NB4 (cell line): ENCODE data around the gene GABRG3.

Experiments used
- DNase-seq: peaks from one replicate; pipeline ENCODE4 v3.0.0; 2010; ENCODE audit warnings: low read depth
- H3K4me3 ChIP-seq: one replicate; pipeline ENCODE4 v1.5.1; 2011; ENCODE audit warnings: mild to moderate bottlenecking, low read depth, low read length, moderate library complexity
- CTCF ChIP-seq: IDR thresholded peaks from one replicate; pipeline ENCODE4 v1.5.1; 2012; ENCODE audit warnings: low read depth, low read length
- MAX ChIP-seq: IDR thresholded peaks from 2 replicates; pipeline ENCODE4 v1.6.1; 2011; ENCODE audit warnings: low read depth, low read length
- MYC ChIP-seq: IDR thresholded peaks from 2 replicates; pipeline ENCODE4 v1.6.1; 2011; ENCODE audit warnings: low read depth, low read length
- POLR2A ChIP-seq: IDR thresholded peaks from 2 replicates; pipeline ENCODE4 v1.6.1; 2011; ENCODE audit warnings: mild to moderate bottlenecking; ENCODE audit not compliant: insufficient read length; ENCODE audit errors: extremely low read depth

GABRG3 gene

GRCh38 chr15:27135151-27135550, 164.2 kb downstream of the GABRG3 start:
- DNase-seq: no peak
- no peak for TF ChIP-seq MAX
- TF ChIP-seq CTCF: no peak
- no peak for TF ChIP-seq MYC
- no peak for TF ChIP-seq POLR2A
- no peak overlapping the region for H3K4me3 ChIP-seq

- no peak overlapping the region for H3K4me3 ChIP-seq
- TF ChIP-seq MAX (no peak), CTCF (no peak)
- DNase-seq: no peak
These were observed 166.1 kb downstream of the GABRG3 start for GRCh38 chr15:27137127-27137526.

GRCh38 chr15:27165590-27165989, 194.6 kb downstream of the GABRG3 start:
- DNase-seq: no peak
- TF ChIP-seq MAX (no peak), POLR2A (no peak), MYC (no peak), CTCF (no peak)
- H3K4me3 ChIP-seq: no peak overlapping the region

GRCh38 chr15:27166917-27167316, 195.9 kb downstream of the GABRG3 start:
- TF ChIP-seq CTCF (no peak), POLR2A (no peak), MAX (no peak), MYC (no peak)
- DNase-seq: no peak

GRCh38 chr15:27167738-27168137, 196.8 kb downstream of the GABRG3 start:
- TF ChIP-seq MAX (no peak), MYC (no peak), POLR2A (no peak), CTCF (no peak)
- DNase-seq: no peak
- no peak overlapping the region for H3K4me3 ChIP-seq

More at GRCh38 chr15:27166917-27167316, 195.9 kb downstream of the GABRG3 start:
- H3K4me3 ChIP-seq: no peak overlapping the region

GRCh38 chr15:27170851-27171250, 199.9 kb downstream of the GABRG3 start:
- no peak for DNase-seq
- TF ChIP-seq MYC (no peak), POLR2A (no peak), MAX (no peak)
- H3K4me3 ChIP-seq: no peak overlapping the region
